ENCODE data around the gene TTYH1. TPM values are rescaled to one million over a fixed set of nuclear protein-coding genes. Genes with fewer than 3 reads are reported as not detected.
A peak's percentile ranks its signal among the peaks of the same experiment; 100 is the strongest.

Gene TTYH1
- total and polyA plus RNA-seq, 2 experiments from 2014 or later = 1.1 TPM; not detected in 1

DNA sequence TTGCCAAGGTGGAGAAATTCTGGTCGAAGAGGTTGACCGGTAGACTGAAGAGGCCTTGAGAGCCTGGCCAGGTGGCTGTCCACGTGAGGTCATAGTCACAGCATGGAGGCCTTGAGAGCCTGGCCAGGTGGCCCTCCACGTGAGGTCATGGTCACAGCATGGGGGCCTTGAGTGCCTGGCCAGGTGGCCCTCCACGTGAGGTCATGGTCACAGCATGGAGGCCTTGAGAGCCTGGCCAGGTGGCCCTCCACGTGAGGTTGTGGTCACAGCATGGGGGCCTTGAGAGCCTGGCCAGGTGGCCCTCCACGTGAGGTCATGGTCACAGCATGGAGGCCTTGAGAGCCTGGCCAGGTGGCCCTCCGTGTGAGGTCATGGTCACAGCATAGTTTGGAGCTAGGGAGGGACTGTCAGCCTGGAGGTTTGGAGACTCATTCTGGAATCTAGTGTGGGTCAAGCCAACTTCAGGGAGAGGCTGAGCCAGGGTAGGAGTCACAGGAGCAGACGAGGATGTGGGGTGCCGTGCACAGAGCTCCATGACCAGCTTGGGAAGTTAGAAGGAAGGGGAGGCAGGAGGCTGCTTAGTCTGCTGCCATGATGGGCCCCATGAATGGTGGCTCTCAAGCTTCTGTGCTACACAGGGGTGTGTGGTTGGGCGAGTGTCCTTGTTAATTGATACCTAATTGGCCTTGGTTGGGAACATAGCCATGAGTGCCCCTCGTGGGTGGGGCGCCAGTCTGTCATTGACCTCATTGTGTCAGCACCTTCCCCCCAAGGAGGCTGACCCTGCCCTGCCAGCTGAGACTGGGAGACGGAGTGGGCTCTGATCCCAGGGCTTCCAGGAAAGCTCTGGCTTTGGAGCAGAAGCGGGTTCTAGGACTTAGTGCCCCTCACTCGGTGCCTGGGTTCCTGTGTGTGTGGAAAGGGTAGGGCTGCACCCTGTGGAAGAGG lies 44.3 kb downstream of the TTYH1 start:
- H3K27ac ChIP-seq = no peak overlapping the region
- no peaks in the 10 kb centered on the region for H3K4me1 ChIP-seq (ENCODE audit: low read depth)
- H3K36me3 ChIP-seq = peaks cover 52% of the 10 kb centered on the region

DNA sequence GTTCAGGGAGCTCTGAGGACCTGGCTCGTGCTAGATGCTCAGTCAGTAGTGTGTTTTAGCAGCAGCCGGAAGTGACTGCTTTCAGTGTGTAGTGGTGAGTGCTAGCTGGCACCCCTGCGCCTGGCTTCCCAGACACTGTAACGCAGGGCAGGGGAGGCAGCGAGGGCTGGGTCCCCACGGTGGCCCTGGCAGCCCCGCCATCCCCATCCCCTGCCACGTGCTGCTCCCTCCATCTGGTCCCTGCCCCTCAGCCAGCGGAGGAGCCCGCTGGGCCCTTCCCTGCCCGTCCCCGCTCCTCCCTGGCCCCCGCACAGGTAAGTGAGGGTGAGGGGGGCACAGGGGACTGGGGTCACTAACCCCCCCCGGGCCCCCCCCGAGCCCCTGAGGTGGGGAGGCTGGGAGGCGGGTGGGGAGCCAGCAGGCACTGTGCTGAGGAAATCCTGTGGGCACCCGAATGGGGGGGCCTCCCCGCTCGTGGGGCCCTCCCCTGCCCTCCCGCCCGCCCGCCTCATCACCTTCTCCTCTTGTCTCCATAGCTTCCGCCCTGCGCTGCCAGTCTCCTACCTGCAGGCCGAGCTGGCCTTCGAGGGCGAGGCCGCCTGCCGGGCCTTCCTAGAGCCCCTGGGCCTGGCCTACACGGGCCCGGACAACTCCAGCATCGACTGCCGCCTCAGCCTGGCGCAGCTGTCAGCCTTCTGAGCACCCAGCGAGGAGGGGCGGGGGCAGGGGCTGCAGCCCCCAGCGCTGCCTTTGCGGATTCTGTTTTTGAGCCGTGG lies 45.2 kb downstream of the TTYH1 start:
- TF ChIP-seq, protein P1, sequence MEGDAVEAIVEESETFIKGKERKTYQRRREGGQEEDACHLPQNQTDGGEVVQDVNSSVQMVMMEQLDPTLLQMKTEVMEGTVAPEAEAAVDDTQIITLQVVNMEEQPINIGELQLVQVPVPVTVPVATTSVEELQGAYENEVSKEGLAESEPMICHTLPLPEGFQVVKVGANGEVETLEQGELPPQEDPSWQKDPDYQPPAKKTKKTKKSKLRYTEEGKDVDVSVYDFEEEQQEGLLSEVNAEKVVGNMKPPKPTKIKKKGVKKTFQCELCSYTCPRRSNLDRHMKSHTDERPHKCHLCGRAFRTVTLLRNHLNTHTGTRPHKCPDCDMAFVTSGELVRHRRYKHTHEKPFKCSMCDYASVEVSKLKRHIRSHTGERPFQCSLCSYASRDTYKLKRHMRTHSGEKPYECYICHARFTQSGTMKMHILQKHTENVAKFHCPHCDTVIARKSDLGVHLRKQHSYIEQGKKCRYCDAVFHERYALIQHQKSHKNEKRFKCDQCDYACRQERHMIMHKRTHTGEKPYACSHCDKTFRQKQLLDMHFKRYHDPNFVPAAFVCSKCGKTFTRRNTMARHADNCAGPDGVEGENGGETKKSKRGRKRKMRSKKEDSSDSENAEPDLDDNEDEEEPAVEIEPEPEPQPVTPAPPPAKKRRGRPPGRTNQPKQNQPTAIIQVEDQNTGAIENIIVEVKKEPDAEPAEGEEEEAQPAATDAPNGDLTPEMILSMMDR (IDR thresholded peaks at IDR 0.05; ENCODE audit: low read depth, low read length) = no peak
- Histone ChIP-seq H3K4me3 (no peak overlapping the region), H3K36me3 (peaks cover 44% of the 10 kb centered on the region), H3K27me3 (no peaks in the 10 kb centered on the region), H3K9me3 (ENCODE audit: low read depth) (no peaks in the 10 kb centered on the region), H3K4me1 (ENCODE audit: low read depth) (no peaks in the 10 kb centered on the region), H3K27ac (no peak overlapping the region)
- no peak for DNase-seq (ENCODE audit: low read depth in 1 of 2, low spot score in 1 of 2)

More for the DNA sequence above, 44.3 kb downstream of the TTYH1 start:
- DNase-seq (ENCODE audit: low read depth in 1 of 2, low spot score in 1 of 2) = no peak
- TF ChIP-seq, protein P1 (IDR thresholded peaks at IDR 0.05; ENCODE audit: low read depth, low read length) = no peak
- H3K27me3 ChIP-seq = no peaks in the 10 kb centered on the region
- H3K9me3 ChIP-seq (ENCODE audit: low read depth) = no peaks in the 10 kb centered on the region
- no peak overlapping the region for H3K4me3 ChIP-seq

DNA sequence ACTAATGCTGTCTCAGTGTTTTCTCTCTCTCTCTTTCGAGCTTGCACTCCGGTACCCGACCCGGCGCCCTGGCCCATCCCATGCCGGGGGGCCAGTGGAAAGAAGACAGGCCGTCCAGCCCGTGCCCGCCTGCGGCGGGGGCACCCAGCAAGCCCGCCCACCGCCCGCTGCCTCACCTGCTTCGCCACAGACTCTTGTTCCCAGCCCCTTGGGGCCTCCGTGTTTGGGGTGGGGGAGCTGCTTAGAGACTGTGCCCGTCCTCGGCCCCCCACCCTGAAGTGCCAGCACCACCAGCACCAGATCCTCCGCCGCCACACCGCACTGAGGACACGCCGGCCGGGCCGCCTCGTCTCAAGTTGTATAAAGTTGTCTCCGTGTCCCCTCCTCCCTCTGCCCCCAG lies 45.9 kb downstream of the TTYH1 start:
- H3K4me1 ChIP-seq (ENCODE audit: low read depth) = no peaks in the 10 kb centered on the region
- TF ChIP-seq, protein P1 (IDR thresholded peaks at IDR 0.05; ENCODE audit: low read depth, low read length) = no peak
- no peak overlapping the region for H3K4me3 ChIP-seq
- H3K27ac ChIP-seq = no peak overlapping the region
- H3K9me3 ChIP-seq (ENCODE audit: low read depth) = no peaks in the 10 kb centered on the region
- peaks cover 37% of the 10 kb centered on the region for H3K36me3 ChIP-seq
- H3K27me3 ChIP-seq = no peaks in the 10 kb centered on the region
- no peak for DNase-seq (ENCODE audit: low read depth in 1 of 2, low spot score in 1 of 2)

DNA sequence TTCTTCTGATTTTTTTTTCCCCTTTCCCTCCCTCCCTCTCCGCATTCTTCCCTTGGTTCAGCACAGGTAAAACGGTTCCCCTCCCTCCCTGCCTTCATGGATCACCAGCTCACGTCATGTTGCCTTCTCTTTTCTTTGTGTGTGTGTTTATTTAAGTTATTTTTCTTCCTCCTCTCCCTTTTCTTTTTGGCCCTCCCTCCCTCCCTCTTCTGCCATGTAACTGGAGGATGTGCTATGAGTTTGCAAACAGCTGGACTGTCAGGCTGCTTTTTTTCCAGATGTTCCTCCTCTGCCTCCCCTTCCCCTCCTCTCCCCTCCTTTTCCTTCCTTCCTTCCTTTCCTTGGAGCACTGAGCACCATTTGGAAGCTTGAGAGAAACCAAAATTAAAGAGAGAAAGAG lies 46.3 kb downstream of the TTYH1 start:
- no peaks in the 10 kb centered on the region for H3K9me3 ChIP-seq (ENCODE audit: low read depth)
- H3K4me1 ChIP-seq (ENCODE audit: low read depth) = no peaks in the 10 kb centered on the region
- TF ChIP-seq, protein P1 (IDR thresholded peaks at IDR 0.05; ENCODE audit: low read depth, low read length) = no peak
- peak in 1 of 2 donors; percentile 46 for DNase-seq (ENCODE audit: low read depth in 1 of 2, low spot score in 1 of 2)
- H3K27me3 ChIP-seq = no peaks in the 10 kb centered on the region
- H3K36me3 ChIP-seq = peaks cover 33% of the 10 kb centered on the region
- H3K27ac ChIP-seq = no peak overlapping the region
- no peak overlapping the region for H3K4me3 ChIP-seq

DNA sequence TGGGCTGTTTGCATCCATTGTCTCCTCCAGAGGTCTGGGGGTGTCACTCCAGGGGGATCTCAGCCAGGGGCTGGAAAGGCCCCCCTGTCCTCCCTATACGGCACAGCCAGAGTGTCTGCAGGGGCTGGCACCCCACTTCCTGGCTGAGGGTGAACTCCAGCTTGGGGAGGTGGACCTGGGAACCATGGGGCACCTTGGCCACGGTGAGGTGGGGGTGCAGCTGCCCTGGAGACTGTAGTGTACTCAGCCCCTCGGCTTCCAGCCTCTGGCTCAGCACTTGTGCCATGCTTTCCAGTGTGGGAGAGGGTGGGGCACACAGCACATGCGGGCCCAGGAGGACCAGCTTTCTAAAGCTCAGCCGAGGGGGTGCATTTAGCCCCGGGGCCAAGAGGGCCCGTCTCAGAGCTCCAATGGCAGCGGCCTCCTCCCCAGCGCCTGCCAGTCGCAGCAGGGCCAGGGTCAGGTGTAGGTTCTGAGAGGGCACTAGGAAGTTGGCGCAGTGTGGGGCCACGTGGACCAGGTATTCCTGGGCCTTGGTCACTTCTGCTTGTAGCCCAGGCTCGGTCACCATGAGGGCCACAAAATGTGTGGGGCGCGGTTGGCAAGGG lies 46.9 kb downstream of the TTYH1 start:
- Histone ChIP-seq H3K36me3 (peaks cover 30% of the 10 kb centered on the region), H3K27me3 (no peaks in the 10 kb centered on the region), H3K4me1 (ENCODE audit: low read depth) (no peaks in the 10 kb centered on the region), H3K4me3 (no peak overlapping the region), H3K27ac (peak overlapping the region; percentile 79), H3K9me3 (ENCODE audit: low read depth) (no peaks in the 10 kb centered on the region)
- no peak for DNase-seq (ENCODE audit: low read depth in 1 of 2, low spot score in 1 of 2)
- TF ChIP-seq, protein P1 (IDR thresholded peaks at IDR 0.05; ENCODE audit: low read depth, low read length) = no peak
